T-helper 2 cell treated with Interferon-gamma antibody and Interleukin-4, amounts not matched to agents 5 μg/mL and 100 μg/mL, for 36 hours (primary cell): Measurements from ENCODE around the gene MAGEB10.
"Not testable (repeated sequence)": the region's sequence is repeated elsewhere in the genome, so short reads cannot be mapped to it uniquely, and the experiment has no call there.

Source experiments
- DNase-seq: peaks from one replicate; pipeline ENCODE4 v3.0.0; 2021; ENCODE audit warnings: low spot score
- H3K27ac Mint-ChIP-seq: one replicate; pipeline ENCODE4 v1.8.0; 2021; ENCODE audit warnings: mild to moderate bottlenecking, mixed read lengths
- H3K27me3 Mint-ChIP-seq: one replicate; pipeline ENCODE4 v1.8.0; 2021; ENCODE audit warnings: low read depth, mixed read lengths
- H3K36me3 Mint-ChIP-seq: one replicate; pipeline ENCODE4 v1.8.0; 2021; ENCODE audit warnings: low read depth, mixed read lengths
- H3K4me1 Mint-ChIP-seq: one replicate; pipeline ENCODE4 v1.8.0; 2021; ENCODE audit warnings: low read depth, mixed read lengths
- H3K4me3 Mint-ChIP-seq: one replicate; pipeline ENCODE4 v1.8.0; 2022; ENCODE audit warnings: mild to moderate bottlenecking, moderate library complexity, mixed read lengths
- H3K9me3 Mint-ChIP-seq: one replicate; pipeline ENCODE4 v1.8.0; 2021; ENCODE audit warnings: mixed read lengths

Gene MAGEB10, protein sequence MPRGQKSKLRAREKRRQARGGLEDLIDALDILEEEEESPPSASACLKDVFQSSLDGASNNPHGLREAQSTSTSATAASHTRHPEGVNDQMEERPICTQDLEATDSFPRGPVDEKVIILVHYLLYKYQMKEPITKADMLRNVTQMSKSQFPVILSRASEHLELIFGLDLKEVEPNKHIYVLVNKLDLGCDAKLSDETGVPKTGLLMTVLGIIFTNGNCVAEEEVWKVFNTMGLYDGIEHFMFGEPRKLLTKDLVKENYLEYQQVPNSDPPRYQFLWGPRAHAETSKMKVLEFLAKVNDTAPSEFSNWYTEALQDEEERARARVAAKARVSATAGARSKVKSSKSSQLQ

DNA sequence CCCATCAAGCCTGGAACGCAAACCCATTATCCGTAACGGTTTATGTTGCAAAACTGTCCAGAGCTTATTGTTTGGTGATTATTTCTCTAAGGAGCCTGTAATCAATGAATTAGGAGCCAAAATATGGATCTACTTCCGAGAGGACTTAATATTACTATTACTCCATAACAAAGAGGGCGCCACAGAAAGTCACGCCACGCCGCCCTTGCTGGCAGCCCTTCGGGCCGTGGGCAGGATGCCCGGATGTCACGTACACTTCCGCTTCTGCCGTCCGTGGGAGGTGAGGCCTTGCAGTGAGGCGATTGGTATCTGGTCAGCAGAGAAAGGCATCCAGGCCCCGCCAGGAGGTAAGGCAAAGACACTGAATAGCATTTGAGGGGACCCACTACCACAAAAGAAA is at the start of gene MAGEB10:
TSS of gene MAGEB10 (plus strand) at position 301 of the 400 bp plus-strand sequence. CDS start 13,317 bp downstream, outside the sequence.
- Mint-ChIP-seq H3K4me1 (no peaks in the 10 kb centered on the region), H3K27me3 (no peaks in the 10 kb centered on the region), H3K27ac (no peak within 1 kb of the TSS), H3K36me3 (no peaks in the 10 kb centered on the region), H3K9me3 (no peaks in the 10 kb centered on the region), H3K4me3 (no peak within 1 kb of the TSS)
- DNase-seq: no peak

GRCh38 chrX:27765718-27766117 is 42.1 kb upstream of the MAGEB10 start:
- Mint-ChIP-seq H3K4me1 (no peaks in the 10 kb centered on the region), H3K27me3 (no peaks in the 10 kb centered on the region), H3K9me3 (peaks cover 10% of the 10 kb centered on the region), H3K27ac (no peak overlapping the region), H3K4me3 (no peak overlapping the region), H3K36me3 (no peaks in the 10 kb centered on the region)
- no peak for DNase-seq

DNA sequence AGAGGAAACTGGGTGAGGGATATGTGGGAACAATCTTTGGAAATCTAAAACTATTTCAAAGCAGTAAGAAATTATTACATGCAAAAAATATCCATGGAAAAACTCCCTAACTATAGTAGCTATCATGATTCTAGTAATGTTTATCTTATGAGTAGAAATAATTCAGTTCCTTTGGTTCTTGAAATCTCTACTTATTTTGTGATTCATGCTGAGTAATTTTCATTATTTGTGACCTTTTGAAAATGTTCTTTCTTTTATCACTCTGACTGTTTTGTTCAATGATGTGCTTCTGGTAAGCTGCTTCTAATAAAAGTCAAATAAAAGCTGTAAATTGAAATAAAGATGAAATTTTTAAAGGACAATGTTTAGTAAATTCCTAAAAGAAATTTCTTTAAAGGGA is 40.4 kb upstream of the MAGEB10 start:
- Mint-ChIP-seq H3K36me3 (no peaks in the 10 kb centered on the region), H3K27me3 (no peaks in the 10 kb centered on the region), H3K4me3 (no peak overlapping the region), H3K4me1 (no peaks in the 10 kb centered on the region), H3K9me3 (peaks cover 10% of the 10 kb centered on the region), H3K27ac (no peak overlapping the region)
- DNase-seq: no peak

DNA sequence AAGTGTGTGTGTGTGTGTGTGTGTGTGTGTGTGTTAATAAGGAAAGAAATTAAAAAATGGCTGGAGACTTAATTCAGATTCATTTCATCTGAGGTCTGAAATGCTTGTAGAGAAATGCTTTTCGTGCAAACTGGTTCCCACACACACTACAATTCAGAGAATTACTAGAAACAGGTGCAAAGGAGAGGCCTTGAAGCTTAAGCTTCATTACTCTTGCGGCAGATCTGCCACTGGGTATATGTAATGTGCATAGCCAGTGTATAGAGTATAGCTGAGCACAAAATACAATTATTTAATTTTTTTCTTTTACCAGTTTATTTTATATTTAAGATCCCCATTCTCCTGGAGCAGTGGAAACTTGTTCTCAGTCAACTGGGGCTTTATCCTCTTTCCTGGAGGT is 31.8 kb upstream of the MAGEB10 start:
- no peak for DNase-seq
- no peaks in the 10 kb centered on the region for H3K4me1 Mint-ChIP-seq
- no peaks in the 10 kb centered on the region for H3K27me3 Mint-ChIP-seq
- H3K4me3 Mint-ChIP-seq: no peak overlapping the region
- no peaks in the 10 kb centered on the region for H3K9me3 Mint-ChIP-seq
- H3K36me3 Mint-ChIP-seq: no peaks in the 10 kb centered on the region
- H3K27ac Mint-ChIP-seq: no peak overlapping the region

DNA sequence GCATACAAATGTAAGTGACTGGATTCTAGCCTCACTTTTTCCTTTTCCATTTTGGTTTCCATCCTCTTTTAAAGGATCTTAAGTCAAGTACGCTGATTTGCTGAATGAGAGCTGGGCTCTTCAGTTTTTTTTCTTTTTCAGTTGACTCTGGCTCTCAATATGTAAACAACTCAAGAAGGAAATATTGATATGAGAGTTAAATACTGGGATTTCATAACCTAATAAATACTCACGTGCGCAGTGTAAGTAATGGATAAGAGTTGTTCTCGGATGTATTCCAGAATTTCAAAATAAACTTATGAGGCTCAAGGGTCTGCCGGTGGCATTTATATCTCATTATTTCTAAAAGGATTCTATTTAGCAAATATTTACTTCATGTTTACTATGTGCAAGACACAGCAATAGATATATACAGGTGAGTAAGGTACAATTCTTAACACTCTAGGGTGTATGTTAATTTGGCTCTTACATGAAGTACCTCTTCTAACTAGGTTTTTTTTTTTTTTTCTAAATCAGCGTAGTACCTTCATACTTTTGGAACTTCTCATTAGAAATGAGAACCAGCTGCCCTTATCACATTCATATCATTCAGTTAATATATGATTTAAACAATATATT is 11.0 kb upstream of the MAGEB10 start:
- no peaks in the 10 kb centered on the region for H3K4me1 Mint-ChIP-seq
- no peaks in the 10 kb centered on the region for H3K27me3 Mint-ChIP-seq

DNA sequence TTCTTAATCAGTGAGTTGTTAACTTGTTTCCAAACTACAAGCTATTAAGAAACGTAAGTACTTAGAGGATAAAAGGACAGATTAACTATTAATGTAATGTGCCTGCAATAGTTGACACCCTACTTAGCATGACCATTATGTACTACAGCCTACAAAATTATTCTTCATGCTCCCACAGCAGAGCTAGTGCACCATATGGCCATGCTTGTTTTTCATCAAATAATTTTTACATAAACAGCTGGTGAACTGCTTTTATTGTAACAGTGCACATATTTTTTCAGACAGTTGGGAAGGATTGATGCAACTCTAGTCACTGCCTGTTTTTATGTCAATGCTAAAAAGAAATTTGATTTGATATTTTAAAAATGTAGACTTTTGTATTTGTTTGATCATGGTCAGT is 10.2 kb upstream of the MAGEB10 start:
- H3K4me1 Mint-ChIP-seq: no peaks in the 10 kb centered on the region
- H3K36me3 Mint-ChIP-seq: no peaks in the 10 kb centered on the region
- H3K27ac Mint-ChIP-seq: no peak overlapping the region
- no peak for DNase-seq
- no peaks in the 10 kb centered on the region for H3K27me3 Mint-ChIP-seq
- no peaks in the 10 kb centered on the region for H3K9me3 Mint-ChIP-seq
- no peak overlapping the region for H3K4me3 Mint-ChIP-seq

More for the DNA sequence above, 11.0 kb upstream of the MAGEB10 start:
- no peak for DNase-seq
- Mint-ChIP-seq H3K4me3 (no peak overlapping the region), H3K27ac (no peak overlapping the region), H3K9me3 (no peaks in the 10 kb centered on the region), H3K36me3 (no peaks in the 10 kb centered on the region)

DNA sequence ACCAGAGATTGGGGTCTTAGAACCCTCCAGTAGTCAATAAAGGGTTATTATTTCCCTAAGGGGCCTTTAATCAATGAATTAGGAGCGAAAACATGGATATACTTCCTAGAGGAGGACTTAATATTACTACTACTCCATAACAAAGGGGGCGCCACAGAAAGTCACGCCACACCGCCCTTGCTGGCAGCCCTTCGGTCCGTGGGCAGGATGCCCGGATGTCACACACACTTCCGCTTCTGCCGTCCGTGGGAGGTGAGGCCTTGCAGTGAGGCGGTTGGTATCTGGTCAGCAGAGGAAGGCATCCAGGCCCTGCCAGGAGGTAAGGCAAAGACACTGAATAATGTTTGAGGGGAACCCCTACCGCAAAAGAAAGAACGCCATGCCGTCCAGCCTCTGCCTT is 436 bp downstream of the MAGEB10 start:
- no peak for DNase-seq
- Mint-ChIP-seq H3K9me3 (no peaks in the 10 kb centered on the region), H3K4me1 (no peaks in the 10 kb centered on the region), H3K27ac (no peak overlapping the region), H3K4me3 (no peak overlapping the region), H3K36me3 (no peaks in the 10 kb centered on the region), H3K27me3 (no peaks in the 10 kb centered on the region)

- not testable (repeated sequence) for H3K4me1 Mint-ChIP-seq, H3K27ac Mint-ChIP-seq, H3K27me3 Mint-ChIP-seq, H3K4me3 Mint-ChIP-seq, DNase-seq, H3K36me3 Mint-ChIP-seq, H3K9me3 Mint-ChIP-seq
Observed at GRCh38 chrX:27808991-27809859, 1.4 kb downstream of the MAGEB10 start.

DNA sequence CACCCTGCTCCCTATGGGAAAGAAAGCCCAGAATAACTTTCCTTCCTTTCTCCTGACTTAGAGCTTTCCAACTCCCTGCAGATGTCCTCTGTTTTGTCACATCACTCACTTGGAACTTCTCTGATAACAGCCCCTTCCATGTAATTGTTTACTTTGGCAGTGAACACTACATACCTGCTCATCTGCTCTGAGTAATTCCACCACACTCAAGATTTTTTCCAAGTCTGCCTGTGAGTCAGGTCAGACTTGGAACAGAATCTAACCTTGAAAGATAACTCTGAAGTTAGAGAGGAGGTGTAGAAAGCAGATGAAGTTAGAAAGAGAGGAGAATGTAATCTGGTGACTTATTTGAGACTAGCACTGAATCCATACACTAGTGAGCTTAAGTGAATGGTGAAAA is 7.4 kb downstream of the MAGEB10 start:
- Mint-ChIP-seq H3K4me3 (no peak overlapping the region), H3K27me3 (no peaks in the 10 kb centered on the region), H3K36me3 (no peaks in the 10 kb centered on the region), H3K9me3 (no peaks in the 10 kb centered on the region), H3K27ac (no peak overlapping the region), H3K4me1 (no peaks in the 10 kb centered on the region)
- no peak for DNase-seq

- no peaks in the 10 kb centered on the region for H3K4me1 Mint-ChIP-seq
- no peaks in the 10 kb centered on the region for H3K27me3 Mint-ChIP-seq
- no peaks in the 10 kb centered on the region for H3K9me3 Mint-ChIP-seq
- H3K36me3 Mint-ChIP-seq: no peaks in the 10 kb centered on the region
- no peak for DNase-seq
- H3K4me3 Mint-ChIP-seq: no peak overlapping the region
- H3K27ac Mint-ChIP-seq: no peak overlapping the region
Observed at GRCh38 chrX:27823812-27824211, 16.0 kb downstream of the MAGEB10 start.

- H3K4me3 Mint-ChIP-seq: no peak overlapping the region
- no peaks in the 10 kb centered on the region for H3K4me1 Mint-ChIP-seq
- no peaks in the 10 kb centered on the region for H3K36me3 Mint-ChIP-seq
- no peaks in the 10 kb centered on the region for H3K9me3 Mint-ChIP-seq
- no peaks in the 10 kb centered on the region for H3K27me3 Mint-ChIP-seq
- no peak for DNase-seq
- no peak overlapping the region for H3K27ac Mint-ChIP-seq
Observed at GRCh38 chrX:27838185-27838584, 30.4 kb downstream of the MAGEB10 start.

GRCh38 chrX:27840881-27841280 is 33.1 kb downstream of the MAGEB10 start:
- Mint-ChIP-seq H3K9me3 (no peaks in the 10 kb centered on the region), H3K4me1 (no peaks in the 10 kb centered on the region), H3K36me3 (no peaks in the 10 kb centered on the region), H3K27me3 (no peaks in the 10 kb centered on the region), H3K27ac (no peak overlapping the region), H3K4me3 (no peak overlapping the region)
- DNase-seq: no peak

GRCh38 chrX:27842859-27843258 is 35.1 kb downstream of the MAGEB10 start:
- Mint-ChIP-seq H3K27me3 (no peaks in the 10 kb centered on the region), H3K27ac (no peak overlapping the region), H3K36me3 (no peaks in the 10 kb centered on the region), H3K9me3 (no peaks in the 10 kb centered on the region), H3K4me3 (no peak overlapping the region), H3K4me1 (no peaks in the 10 kb centered on the region)
- no peak for DNase-seq

- no peaks in the 10 kb centered on the region for H3K36me3 Mint-ChIP-seq
- no peak overlapping the region for H3K27ac Mint-ChIP-seq
- no peaks in the 10 kb centered on the region for H3K4me1 Mint-ChIP-seq
- H3K27me3 Mint-ChIP-seq: no peaks in the 10 kb centered on the region
- no peak for DNase-seq
- H3K9me3 Mint-ChIP-seq: peaks cover 19% of the 10 kb centered on the region
- no peak overlapping the region for H3K4me3 Mint-ChIP-seq
Observed at GRCh38 chrX:27860337-27860736, 52.5 kb downstream of the MAGEB10 start.
